Measurements from ENCODE around the gene POF1B. TPM values are rescaled to one million over a fixed set of nuclear protein-coding genes. Genes with fewer than 3 reads are reported as not detected.

The POF1B gene
- total RNA-seq, 2 donors from 2014 or later: not detected

DNA sequence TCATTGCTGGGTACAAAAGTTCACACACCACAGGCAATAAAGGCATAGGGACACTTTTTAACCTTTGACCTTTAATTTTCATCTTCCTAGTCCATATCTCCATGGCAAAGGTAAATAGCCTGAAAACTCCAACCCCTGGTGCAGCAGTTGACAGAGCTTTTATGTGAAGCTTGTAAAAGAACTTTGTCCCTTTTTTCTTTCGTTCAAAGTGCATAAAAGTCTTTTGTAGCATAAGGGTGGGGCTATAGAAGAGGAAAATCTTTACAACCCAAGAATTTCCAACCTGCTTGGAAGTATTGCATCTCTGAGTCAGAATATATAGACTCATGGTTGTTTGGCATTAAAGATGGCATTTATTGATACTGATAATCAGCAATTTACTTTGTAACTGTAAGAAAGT, 20.4 kb downstream of the POF1B start:
- no peaks in the 10 kb centered on the region for H3K36me3 ChIP-seq (ENCODE audit: control insufficient read depth, insufficient read depth, low read length)
- no peak overlapping the region for H3K27ac Mint-ChIP-seq
- no peaks in the 10 kb centered on the region for H3K4me1 ChIP-seq (ENCODE audit: control insufficient read depth, insufficient read depth, low read length)
- no CpG with 5 or more reads among the region's 1 CpG for WGBS, 2 experiments (ENCODE audit: insufficient coverage in 1 of 2, insufficient read length in 1 of 2)
- no peak for DNase-seq
- H3K36me3 Mint-ChIP-seq (ENCODE audit: low read depth): no peaks in the 10 kb centered on the region
- TF ChIP-seq, protein P1, sequence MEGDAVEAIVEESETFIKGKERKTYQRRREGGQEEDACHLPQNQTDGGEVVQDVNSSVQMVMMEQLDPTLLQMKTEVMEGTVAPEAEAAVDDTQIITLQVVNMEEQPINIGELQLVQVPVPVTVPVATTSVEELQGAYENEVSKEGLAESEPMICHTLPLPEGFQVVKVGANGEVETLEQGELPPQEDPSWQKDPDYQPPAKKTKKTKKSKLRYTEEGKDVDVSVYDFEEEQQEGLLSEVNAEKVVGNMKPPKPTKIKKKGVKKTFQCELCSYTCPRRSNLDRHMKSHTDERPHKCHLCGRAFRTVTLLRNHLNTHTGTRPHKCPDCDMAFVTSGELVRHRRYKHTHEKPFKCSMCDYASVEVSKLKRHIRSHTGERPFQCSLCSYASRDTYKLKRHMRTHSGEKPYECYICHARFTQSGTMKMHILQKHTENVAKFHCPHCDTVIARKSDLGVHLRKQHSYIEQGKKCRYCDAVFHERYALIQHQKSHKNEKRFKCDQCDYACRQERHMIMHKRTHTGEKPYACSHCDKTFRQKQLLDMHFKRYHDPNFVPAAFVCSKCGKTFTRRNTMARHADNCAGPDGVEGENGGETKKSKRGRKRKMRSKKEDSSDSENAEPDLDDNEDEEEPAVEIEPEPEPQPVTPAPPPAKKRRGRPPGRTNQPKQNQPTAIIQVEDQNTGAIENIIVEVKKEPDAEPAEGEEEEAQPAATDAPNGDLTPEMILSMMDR (conservative IDR thresholded peaks at IDR 0.05): no peak
- H3K9me3 ChIP-seq (ENCODE audit: control insufficient read depth, low read length): no peaks in the 10 kb centered on the region
- H3K9me3 Mint-ChIP-seq: peaks cover 41% of the 10 kb centered on the region
- no peaks in the 10 kb centered on the region for H3K27me3 ChIP-seq (ENCODE audit: control insufficient read depth, insufficient read depth, low read length, poor library complexity, severe bottlenecking)
- no peak overlapping the region for H3K9ac ChIP-seq (ENCODE audit: extremely low read depth, low read length, poor library complexity, severe bottlenecking)
- H3K27ac ChIP-seq (ENCODE audit: low read depth, low read length): no peak overlapping the region
- H3K4me3 ChIP-seq (ENCODE audit: low read length): no peak overlapping the region
- H3K4me3 Mint-ChIP-seq: no peak overlapping the region
- H3K4me1 Mint-ChIP-seq: no peaks in the 10 kb centered on the region
- H3K27me3 Mint-ChIP-seq (ENCODE audit: insufficient read depth): no peaks in the 10 kb centered on the region

DNA sequence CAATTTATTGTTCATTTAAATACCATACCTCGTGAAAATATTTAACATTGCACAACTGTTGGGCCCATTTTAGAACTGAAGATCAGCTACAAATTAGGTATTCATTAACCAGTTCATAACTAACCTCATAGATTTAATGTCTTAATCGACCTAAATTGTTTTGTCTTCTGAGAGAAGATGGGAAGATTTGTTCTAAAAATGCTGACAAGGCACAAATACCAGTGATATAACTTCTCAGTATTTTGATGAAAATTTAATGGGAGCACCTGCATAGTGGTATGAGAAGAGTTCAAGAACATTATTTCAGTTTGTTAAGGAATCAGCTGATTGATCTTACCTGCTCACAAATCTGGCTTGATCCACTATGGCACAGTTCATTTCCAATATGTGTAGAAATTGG, 33.9 kb downstream of the POF1B start:
- Mint-ChIP-seq H3K4me1 (peaks cover 4% of the 10 kb centered on the region), H3K4me3 (no peak overlapping the region), H3K36me3 (ENCODE audit: low read depth) (no peaks in the 10 kb centered on the region), H3K9me3 (peaks cover 11% of the 10 kb centered on the region), H3K27me3 (ENCODE audit: insufficient read depth) (no peaks in the 10 kb centered on the region), H3K27ac (no peak overlapping the region)
- no peaks in the 10 kb centered on the region for H3K4me1 ChIP-seq (ENCODE audit: control insufficient read depth, insufficient read depth, low read length)
- no peaks in the 10 kb centered on the region for H3K36me3 ChIP-seq (ENCODE audit: control insufficient read depth, insufficient read depth, low read length)
- TF ChIP-seq, protein P1 (conservative IDR thresholded peaks at IDR 0.05): no peak
- no peaks in the 10 kb centered on the region for H3K27me3 ChIP-seq (ENCODE audit: control insufficient read depth, insufficient read depth, low read length, poor library complexity, severe bottlenecking)
- no peaks in the 10 kb centered on the region for H3K9me3 ChIP-seq (ENCODE audit: control insufficient read depth, low read length)
- no peak overlapping the region for H3K9ac ChIP-seq (ENCODE audit: extremely low read depth, low read length, poor library complexity, severe bottlenecking)
- DNase-seq: no peak
- H3K27ac ChIP-seq (ENCODE audit: low read depth, low read length): no peak overlapping the region
- H3K4me3 ChIP-seq (ENCODE audit: low read length): no peak overlapping the region
- WGBS, 2 experiments (ENCODE audit: insufficient coverage in 1 of 2, insufficient read length in 1 of 2): 94% methylated on average over 1 of the region's 2 CpGs; no CpG with 5 or more reads in 1 of the 2 experiments

DNA sequence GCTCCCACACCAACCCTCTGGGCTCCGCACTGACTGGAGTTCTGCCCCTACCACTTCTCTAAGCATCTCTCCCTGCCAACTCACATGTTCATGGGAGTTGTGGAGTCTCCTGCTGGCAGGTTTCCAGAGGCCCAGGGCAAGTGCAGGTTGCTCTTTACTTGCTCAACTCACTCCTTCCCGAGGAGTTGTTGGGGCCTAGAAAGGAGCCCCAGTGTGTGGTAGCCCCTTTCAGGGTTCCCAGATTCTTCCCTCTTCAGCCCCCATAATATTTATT, 52.5 kb downstream of the POF1B start:
- Histone ChIP-seq H3K36me3 (ENCODE audit: control insufficient read depth, insufficient read depth, low read length) (no peaks in the 10 kb centered on the region), H3K9ac (ENCODE audit: extremely low read depth, low read length, poor library complexity, severe bottlenecking) (no peak overlapping the region), H3K27me3 (ENCODE audit: control insufficient read depth, insufficient read depth, low read length, poor library complexity, severe bottlenecking) (no peaks in the 10 kb centered on the region), H3K9me3 (ENCODE audit: control insufficient read depth, low read length) (no peaks in the 10 kb centered on the region), H3K4me1 (ENCODE audit: control insufficient read depth, insufficient read depth, low read length) (no peaks in the 10 kb centered on the region), H3K4me3 (ENCODE audit: low read length) (no peak overlapping the region), H3K27ac (ENCODE audit: low read depth, low read length) (no peak overlapping the region)
- Mint-ChIP-seq H3K36me3 (ENCODE audit: low read depth) (no peaks in the 10 kb centered on the region), H3K27ac (no peak overlapping the region), H3K9me3 (peaks cover 50% of the 10 kb centered on the region), H3K4me3 (no peak overlapping the region), H3K27me3 (ENCODE audit: insufficient read depth) (no peaks in the 10 kb centered on the region), H3K4me1 (no peaks in the 10 kb centered on the region)
- TF ChIP-seq, protein P1 (conservative IDR thresholded peaks at IDR 0.05): no peak
- 88% methylated on average over 1 of the region's 2 CpGs; no CpG with 5 or more reads in 1 of the 2 experiments for WGBS, 2 experiments (ENCODE audit: insufficient coverage in 1 of 2, insufficient read length in 1 of 2)
- no peak for DNase-seq

Measured in endodermal cell (in vitro differentiated cells).